Calu3 (cell line): ENCODE data around the gene MAML1. TPM values are rescaled to one million over a fixed set of nuclear protein-coding genes. Genes with fewer than 3 reads are reported as not detected.

Experiments used
- BruUV-seq: library from RNA; stranded (reverse); fragments of 400-500 nt; replicated peaks from 2 replicates; lab custom pipeline; 2021; lab: Mats Ljungman, UMichigan
- CTCF ChIA-PET: fragments of 300-600 bp; sonication (Branson Sonifier 250); formaldehyde crosslinking; loops from one replicate; lab custom pipeline; 2022; ENCODE audit warnings: antibody characterized with exemption; lab: Charles Lee
- DNase-seq: peaks from one replicate; pipeline ENCODE4 v3.0.0; 2022
- H3K27ac Mint-ChIP-seq: one replicate; pipeline ENCODE4 v1.8.0; 2022; ENCODE audit warnings: mixed read lengths; ENCODE audit not compliant: unreplicated experiment
- H3K27me3 Mint-ChIP-seq: one replicate; pipeline ENCODE4 v1.8.0; 2022; ENCODE audit warnings: mixed read lengths; ENCODE audit not compliant: unreplicated experiment
- H3K36me3 Mint-ChIP-seq: one replicate; pipeline ENCODE4 v1.8.0; 2022; ENCODE audit warnings: mild to moderate bottlenecking, moderate library complexity, mixed read lengths; ENCODE audit not compliant: insufficient read depth, unreplicated experiment
- H3K4me1 Mint-ChIP-seq: one replicate; pipeline ENCODE4 v1.8.0; 2022; ENCODE audit warnings: mild to moderate bottlenecking, low read depth, mixed read lengths; ENCODE audit not compliant: unreplicated experiment
- H3K4me3 Mint-ChIP-seq: one replicate; pipeline ENCODE4 v1.8.0; 2022; ENCODE audit warnings: mild to moderate bottlenecking, low read depth, moderate library complexity, mixed read lengths; ENCODE audit not compliant: unreplicated experiment
- H3K9me3 Mint-ChIP-seq: one replicate; pipeline ENCODE4 v1.8.0; 2022; ENCODE audit warnings: low read depth, mixed read lengths; ENCODE audit not compliant: unreplicated experiment
- CTCF ChIP-seq: fragments of 200-600 bp; IDR thresholded peaks from one replicate; pipeline ENCODE4 v1.8.0; 2022; ENCODE audit warnings: antibody characterized with exemption; ENCODE audit not compliant: unreplicated experiment
- intact Hi-C: fragments of 100-400 bp; cut with micrococcal nuclease; formaldehyde crosslinking; loops from one replicate; pipeline ENCODE4 v1.10.0; 2022; ENCODE audit not compliant: unreplicated experiment
- total RNA-seq: library from RNA; stranded (reverse); gene quantifications from 2 replicates; pipeline ENCODE4 v1.2.3, GENCODE V29; 2022

Gene MAML1
- total RNA-seq, 1 experiment from 2014 or later = 38.5 TPM

- Mint-ChIP-seq H3K27ac (no peak overlapping the region), H3K9me3 (no peaks in the 10 kb centered on the region), H3K36me3 (peaks cover 48% of the 10 kb centered on the region), H3K4me1 (no peaks in the 10 kb centered on the region), H3K4me3 (no peak overlapping the region), H3K27me3 (no peaks in the 10 kb centered on the region)
- TF ChIP-seq CTCF = no peak
- no TSS peak for BruUV-seq
- CTCF ChIA-PET = interaction anchor here (1.8 kb wide), 1 partner anchor 11 kb away, joined by 13 read pairs; no protein-coding TSS in a partner anchor
- DNase-seq = no peak
- intact Hi-C loops = no loop called here
Observed at GRCh38 chr5:179777909-179778308, 45.3 kb downstream of the MAML1 start.

- no TSS peak for BruUV-seq
- CTCF ChIA-PET = interaction anchor here (0.6 kb wide), 1 partner anchor 292 kb away, joined by 8 read pairs; no protein-coding TSS in a partner anchor
- H3K4me3 Mint-ChIP-seq = no peak overlapping the region
- no peak for TF ChIP-seq CTCF
- intact Hi-C loops = no loop called here
- no peaks in the 10 kb centered on the region for H3K27me3 Mint-ChIP-seq
- no peaks in the 10 kb centered on the region for H3K9me3 Mint-ChIP-seq
- H3K36me3 Mint-ChIP-seq = peaks cover 44% of the 10 kb centered on the region
- no peaks in the 10 kb centered on the region for H3K4me1 Mint-ChIP-seq
- DNase-seq = no peak
- H3K27ac Mint-ChIP-seq = no peak overlapping the region
Observed at GRCh38 chr5:179778591-179778990, 46.0 kb downstream of the MAML1 start.

DNA sequence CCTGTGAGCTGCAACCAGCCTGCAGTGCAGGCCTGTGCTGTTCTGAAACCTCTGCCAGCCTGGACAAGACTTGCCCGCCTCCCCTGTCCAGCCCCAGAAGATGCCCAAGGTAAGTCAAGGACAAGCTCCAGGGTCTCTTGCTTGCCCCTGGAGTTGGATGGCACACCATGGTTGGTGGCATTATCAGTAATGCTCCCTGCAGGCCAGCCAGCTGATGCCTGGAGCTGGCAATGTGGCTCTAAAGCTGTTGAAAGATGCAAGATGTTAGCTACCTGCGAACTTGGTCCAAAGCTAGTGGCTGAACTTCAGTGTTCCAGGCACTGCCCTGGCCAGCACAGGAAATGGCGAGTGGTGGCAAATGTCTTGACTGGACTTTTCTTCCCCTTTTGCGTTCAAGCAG, 47.2 kb downstream of the MAML1 start:
- no TSS peak for BruUV-seq
- no peak for TF ChIP-seq CTCF
- intact Hi-C loops = no loop called here

GRCh38 chr5:179780362-179780761, 47.7 kb downstream of the MAML1 start:
- Mint-ChIP-seq H3K27ac (no peak overlapping the region), H3K9me3 (no peaks in the 10 kb centered on the region), H3K36me3 (peaks cover 38% of the 10 kb centered on the region), H3K27me3 (no peaks in the 10 kb centered on the region), H3K4me3 (no peak overlapping the region), H3K4me1 (no peaks in the 10 kb centered on the region)
- intact Hi-C loops = no loop called here
- no peak for TF ChIP-seq CTCF
- no peak for DNase-seq
- CTCF ChIA-PET = no interaction called here
- BruUV-seq = no TSS peak

More for the DNA sequence above, 47.2 kb downstream of the MAML1 start:
- Mint-ChIP-seq H3K4me3 (no peak overlapping the region), H3K36me3 (peaks cover 39% of the 10 kb centered on the region), H3K9me3 (no peaks in the 10 kb centered on the region), H3K27ac (no peak overlapping the region), H3K4me1 (no peaks in the 10 kb centered on the region), H3K27me3 (no peaks in the 10 kb centered on the region)
- CTCF ChIA-PET = no interaction called here
- DNase-seq = no peak
